Breast epithelium (tissue), 4 donors: Measurements from ENCODE around the gene RB1. TPM values are rescaled to one million over a fixed set of nuclear protein-coding genes. Genes with fewer than 3 reads are reported as not detected.

Experiments
- DNase-seq, 2 donors: peaks; one replicate each; pipeline ENCODE4 v3.0.0-alpha.2; 2019; ENCODE audit warnings: low spot score in 2 of 2
- H3K27ac ChIP-seq, 2 donors: fragments of 200-600 bp; sonication (generic) in 1 of 2; one replicate each; pipeline ENCODE4 v1.5.1; 2016 to 2019; ENCODE audit warnings: mild to moderate bottlenecking in 1 of 2
- H3K27me3 ChIP-seq, 2 donors: fragments of 200-600 bp; sonication (generic) in 1 of 2; one replicate each; pipeline versions ENCODE4 v1.5.1 to v1.6.0; 2017 to 2019; ENCODE audit warnings: control low read depth in 1 of 2, mild to moderate bottlenecking in 1 of 2
- H3K36me3 ChIP-seq: fragments of 200-600 bp; one replicate; pipeline ENCODE4 v1.5.1; 2019
- H3K4me1 ChIP-seq, 2 donors: fragments of 200-600 bp; sonication (generic); one replicate each; pipeline ENCODE4 v1.5.1; 2016 to 2019; ENCODE audit warnings: control low read depth in 1 of 2
- H3K4me3 ChIP-seq, 3 donors: fragments of 200-600 bp; sonication (generic); 1 replicate in 2 of 3; 2 replicates in 1 of 3; pipeline ENCODE4 v1.5.1; 2016 to 2019; ENCODE audit warnings: mild to moderate bottlenecking in 3 of 3, moderate library complexity in 2 of 3
- H3K9me3 ChIP-seq, 2 donors: fragments of 200-600 bp; sonication (generic) in 1 of 2; one replicate each; pipeline ENCODE4 v1.5.1; 2016 to 2019; ENCODE audit warnings: control low read depth in 1 of 2
- POLR2A ChIP-seq: fragments of 450-650 bp; IDR thresholded peaks from one replicate; pipeline ENCODE4 v1.6.1; 2016; ENCODE audit warnings: antibody characterized with exemption, mild to moderate bottlenecking, moderate library complexity
- POLR2AphosphoS5 ChIP-seq, 3 donors: sonication (generic); formaldehyde crosslinking; IDR thresholded peaks; one replicate each; pipeline ENCODE4 v1.6.1; 2017; ENCODE audit warnings: antibody characterized with exemption in 3 of 3
- intact Hi-C: fragments of 100-400 bp; cut with DNase I; formaldehyde crosslinking; loops from one replicate; pipeline ENCODE4 v1.15.1; 2023; ENCODE audit warnings: low total_unique reads
- total RNA-seq, 3 donors: library from RNA; depleted of rRNA; stranded (reverse); fragments of >200 nt; gene quantifications; one replicate each; pipeline ENCODE4 v1.1.0, GENCODE V29; 2016
- TF ChIP-seq, protein P1 (sequence below), 3 donors: fragments of 450-650 bp; IDR thresholded peaks; one replicate each; pipeline ENCODE4 v1.5.1; 2016 to 2017; ENCODE audit warnings: antibody characterized with exemption in 3 of 3, mild to moderate bottlenecking in 3 of 3, moderate library complexity in 3 of 3

The RB1 gene
- total RNA-seq, 3 donors from 2014 or later, result 24.0 to 45.2 (median 43.6) TPM

DNA sequence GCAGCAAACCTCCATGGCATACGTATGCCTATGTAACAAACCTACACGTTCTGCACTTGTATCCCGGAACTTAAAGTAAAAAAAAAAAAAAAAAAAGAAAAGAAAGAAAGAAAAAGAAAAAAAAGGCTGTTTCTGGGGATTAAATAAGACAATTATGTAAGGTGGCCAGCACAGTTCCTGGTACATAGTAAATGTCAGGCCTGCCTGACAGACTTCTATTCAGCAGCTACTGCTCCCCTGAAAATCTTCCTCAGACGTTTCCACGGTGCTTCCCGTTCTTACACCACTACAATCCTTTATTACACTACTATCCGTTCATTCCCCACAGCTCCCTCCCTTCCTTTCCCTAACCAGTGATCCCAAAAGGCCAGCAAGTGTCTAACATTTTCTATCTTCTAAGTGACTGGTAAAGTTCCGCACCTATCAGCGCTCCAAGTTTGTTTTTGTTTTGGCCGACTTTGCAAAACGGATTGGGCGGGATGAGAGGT, 636 bp upstream of the RB1 start:
- intact Hi-C loops, result loop anchor here (10.0 kb wide), 1 partner anchor 158 kb away; no protein-coding TSS in a partner anchor
- no peaks in the 10 kb centered on the region for H3K36me3 ChIP-seq
- peak overlapping the region; percentile 98 to 99 for H3K27ac ChIP-seq
- peaks cover 0 to 8% of the 10 kb centered on the region in 2 donors for H3K4me1 ChIP-seq
- no peaks in the 10 kb centered on the region for H3K27me3 ChIP-seq
- H3K4me3 ChIP-seq, result peak overlapping the region; percentile 73 to 88 (median 84)
- DNase-seq, result no peak
- no peaks in the 10 kb centered on the region for H3K9me3 ChIP-seq
- TF ChIP-seq POLR2A (no peak), POLR2AphosphoS5 (IDR thresholded peaks at IDR 0.05) (no peak)
- TF ChIP-seq, protein P1, sequence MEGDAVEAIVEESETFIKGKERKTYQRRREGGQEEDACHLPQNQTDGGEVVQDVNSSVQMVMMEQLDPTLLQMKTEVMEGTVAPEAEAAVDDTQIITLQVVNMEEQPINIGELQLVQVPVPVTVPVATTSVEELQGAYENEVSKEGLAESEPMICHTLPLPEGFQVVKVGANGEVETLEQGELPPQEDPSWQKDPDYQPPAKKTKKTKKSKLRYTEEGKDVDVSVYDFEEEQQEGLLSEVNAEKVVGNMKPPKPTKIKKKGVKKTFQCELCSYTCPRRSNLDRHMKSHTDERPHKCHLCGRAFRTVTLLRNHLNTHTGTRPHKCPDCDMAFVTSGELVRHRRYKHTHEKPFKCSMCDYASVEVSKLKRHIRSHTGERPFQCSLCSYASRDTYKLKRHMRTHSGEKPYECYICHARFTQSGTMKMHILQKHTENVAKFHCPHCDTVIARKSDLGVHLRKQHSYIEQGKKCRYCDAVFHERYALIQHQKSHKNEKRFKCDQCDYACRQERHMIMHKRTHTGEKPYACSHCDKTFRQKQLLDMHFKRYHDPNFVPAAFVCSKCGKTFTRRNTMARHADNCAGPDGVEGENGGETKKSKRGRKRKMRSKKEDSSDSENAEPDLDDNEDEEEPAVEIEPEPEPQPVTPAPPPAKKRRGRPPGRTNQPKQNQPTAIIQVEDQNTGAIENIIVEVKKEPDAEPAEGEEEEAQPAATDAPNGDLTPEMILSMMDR (IDR thresholded peaks at IDR 0.05), result no peak

DNA sequence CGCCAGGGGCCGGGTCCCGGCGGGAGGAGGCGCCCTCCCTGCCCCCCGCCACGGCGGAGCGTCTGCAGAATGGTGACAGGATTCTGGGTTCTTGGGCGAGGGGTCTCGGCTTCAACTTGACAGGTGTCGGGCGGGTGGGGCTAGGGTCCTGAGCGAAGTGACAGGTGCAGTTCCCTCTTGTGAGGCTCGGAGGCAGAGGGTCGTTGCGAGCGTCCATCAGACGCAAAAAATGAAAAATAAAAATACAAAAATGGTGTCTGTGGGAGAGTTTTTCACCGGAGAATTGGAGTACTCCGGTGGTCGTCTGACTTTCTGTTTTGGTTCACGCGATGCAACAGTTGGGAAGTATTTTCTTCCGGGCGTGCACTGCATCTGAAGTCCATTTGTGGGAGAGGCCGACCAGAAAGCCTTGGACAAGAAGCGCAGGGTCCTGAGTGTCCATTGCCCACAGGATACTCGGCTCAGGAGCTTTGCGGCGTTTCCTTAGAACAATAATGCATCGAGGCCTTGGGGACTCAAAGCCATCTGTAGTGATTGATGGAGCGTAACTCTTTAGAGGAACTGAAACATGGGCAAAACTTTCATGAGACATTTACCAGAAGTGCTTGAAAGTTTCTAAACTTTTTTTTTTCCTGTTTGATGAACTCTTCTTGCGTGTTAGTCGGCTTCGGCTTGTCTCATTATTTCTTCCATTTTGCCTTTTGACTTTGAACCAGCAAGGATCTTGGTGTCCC, 759 bp downstream of the RB1 start:
- DNase-seq, result peak in 1 of 2 donors; percentile 32
- Histone ChIP-seq H3K27me3 (no peaks in the 10 kb centered on the region), H3K27ac (peak overlapping the region; percentile 98 to 99), H3K4me1 (peaks cover 0 to 8% of the 10 kb centered on the region in 2 donors), H3K9me3 (no peaks in the 10 kb centered on the region), H3K36me3 (no peaks in the 10 kb centered on the region), H3K4me3 (peak overlapping the region; percentile 73 to 88 (median 84))
- intact Hi-C loops, result loop anchor here (10.0 kb wide), 1 partner anchor 160 kb away; no protein-coding TSS in a partner anchor
- TF ChIP-seq POLR2A (no peak), POLR2AphosphoS5 (IDR thresholded peaks at IDR 0.05) (no peak)
- TF ChIP-seq, protein P1 (IDR thresholded peaks at IDR 0.05), result no peak

DNA sequence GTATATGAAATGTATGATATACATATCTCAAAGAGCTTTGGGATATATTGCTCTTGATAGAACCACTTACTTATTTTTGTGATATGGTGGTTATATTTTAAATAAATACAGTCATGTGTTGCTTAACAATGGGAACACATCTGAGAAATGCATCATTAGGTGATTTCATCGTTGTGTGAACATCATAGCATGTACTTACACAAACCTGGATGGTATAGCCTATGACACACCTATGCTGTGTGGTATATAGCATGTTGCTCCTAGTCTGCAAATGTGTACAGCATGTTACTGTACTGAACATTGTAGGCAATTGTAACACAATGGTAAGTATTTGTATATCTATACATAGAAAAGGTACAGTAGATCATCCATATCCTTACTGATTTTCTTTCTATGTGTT, 7.7 kb downstream of the RB1 start:
- no peaks in the 10 kb centered on the region for H3K27me3 ChIP-seq
- no peak overlapping the region for H3K4me3 ChIP-seq
- intact Hi-C loops, result no loop called here
- no peak overlapping the region for H3K27ac ChIP-seq
- H3K9me3 ChIP-seq, result no peaks in the 10 kb centered on the region
- TF ChIP-seq, protein P1 (IDR thresholded peaks at IDR 0.05), result no peak
- TF ChIP-seq POLR2A, result no peak
- no peak for TF ChIP-seq POLR2AphosphoS5 (IDR thresholded peaks at IDR 0.05)
- no peaks in the 10 kb centered on the region for H3K36me3 ChIP-seq
- no peaks in the 10 kb centered on the region for H3K4me1 ChIP-seq
- DNase-seq, result no peak

DNA sequence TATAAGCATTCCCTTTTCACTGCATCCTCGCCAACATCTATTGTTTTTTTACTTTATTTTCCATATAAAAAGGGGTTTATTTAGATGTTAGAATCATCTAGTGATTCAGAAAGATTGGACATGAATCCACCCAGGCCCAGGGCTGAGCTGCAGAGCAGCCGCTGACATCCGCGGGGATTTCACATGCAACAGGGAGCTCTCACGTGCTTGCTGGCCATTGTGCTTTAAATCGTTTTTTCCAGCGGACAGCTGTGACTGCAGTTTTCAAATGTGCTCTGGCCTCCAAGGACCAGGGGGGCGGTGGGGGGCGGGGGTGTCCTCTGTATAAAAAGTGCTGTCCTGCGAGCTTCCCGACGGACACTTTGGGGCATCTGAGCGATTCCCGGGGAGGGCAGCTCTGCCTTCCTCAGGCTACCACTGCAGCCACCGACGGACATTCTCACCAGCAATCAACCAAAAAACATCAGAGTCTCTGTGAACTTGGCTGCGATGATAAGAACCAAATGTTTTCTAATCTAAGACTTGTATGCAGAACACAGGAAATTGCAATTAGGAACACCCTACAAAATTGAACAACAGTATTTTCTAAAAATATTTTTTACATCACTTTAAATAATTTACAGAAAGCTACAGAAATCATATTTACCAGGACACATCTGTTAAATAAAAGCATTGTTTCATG, 12.6 kb downstream of the RB1 start:
- Histone ChIP-seq H3K4me3 (peak overlapping the region in 1 of 3 donors; percentile 2), H3K4me1 (no peaks in the 10 kb centered on the region), H3K27me3 (no peaks in the 10 kb centered on the region), H3K27ac (no peak overlapping the region), H3K9me3 (peaks cover 3 to 4% of the 10 kb centered on the region in 2 donors), H3K36me3 (no peaks in the 10 kb centered on the region)
- no peak for TF ChIP-seq POLR2AphosphoS5 (IDR thresholded peaks at IDR 0.05)
- no peak for TF ChIP-seq POLR2A
- TF ChIP-seq, protein P1 (IDR thresholded peaks at IDR 0.05), result no peak
- intact Hi-C loops, result no loop called here
- DNase-seq, result no peak
